GM23248 (cell line): ENCODE results near the gene KDM6A.

Experiments used
- EZH2 ChIP-seq: fragments of 200-600 bp; sonication (generic); IDR thresholded peaks from 2 replicates; pipeline ENCODE4 v1.6.1; 2018; ENCODE audit warnings: antibody characterized with exemption, mild to moderate bottlenecking; ENCODE audit not compliant: insufficient read depth, poor library complexity, severe bottlenecking
- EZH2phosphoT487 ChIP-seq: fragments of 200-600 bp; sonication (generic); IDR thresholded peaks from 2 replicates; pipeline ENCODE4 v1.6.1; 2018; ENCODE audit warnings: antibody characterized with exemption, moderate library complexity, mild to moderate bottlenecking, low read depth; ENCODE audit not compliant: insufficient read depth

DNA sequence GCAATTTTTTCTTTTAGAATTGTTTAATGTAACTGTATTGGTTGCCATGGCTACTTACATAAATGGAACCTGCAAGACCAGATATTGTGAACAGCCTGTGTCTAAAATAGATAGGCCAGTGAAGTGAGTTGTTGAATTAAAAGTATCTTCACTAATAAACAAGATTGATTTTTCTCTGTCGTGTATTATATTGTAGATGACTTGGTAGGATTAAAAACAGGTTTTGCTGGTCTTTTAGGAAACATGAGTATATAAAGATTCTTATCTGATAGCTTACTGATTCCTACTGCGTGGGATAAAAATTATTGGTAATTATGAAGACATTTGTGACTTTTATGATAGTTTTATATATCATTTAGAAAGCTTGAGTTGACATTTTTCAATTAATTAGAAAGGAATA lies 162.1 kb downstream of the KDM6A start:
- no peak for TF ChIP-seq EZH2phosphoT487
- no peak for TF ChIP-seq EZH2
